ENCODE results near the gene TMEM87B. TPM values are rescaled to one million over a fixed set of nuclear protein-coding genes. Genes with fewer than 3 reads are reported as not detected.

Gene TMEM87B
- total RNA-seq, 1 experiment from 2014 or later = 14.8 TPM

DNA sequence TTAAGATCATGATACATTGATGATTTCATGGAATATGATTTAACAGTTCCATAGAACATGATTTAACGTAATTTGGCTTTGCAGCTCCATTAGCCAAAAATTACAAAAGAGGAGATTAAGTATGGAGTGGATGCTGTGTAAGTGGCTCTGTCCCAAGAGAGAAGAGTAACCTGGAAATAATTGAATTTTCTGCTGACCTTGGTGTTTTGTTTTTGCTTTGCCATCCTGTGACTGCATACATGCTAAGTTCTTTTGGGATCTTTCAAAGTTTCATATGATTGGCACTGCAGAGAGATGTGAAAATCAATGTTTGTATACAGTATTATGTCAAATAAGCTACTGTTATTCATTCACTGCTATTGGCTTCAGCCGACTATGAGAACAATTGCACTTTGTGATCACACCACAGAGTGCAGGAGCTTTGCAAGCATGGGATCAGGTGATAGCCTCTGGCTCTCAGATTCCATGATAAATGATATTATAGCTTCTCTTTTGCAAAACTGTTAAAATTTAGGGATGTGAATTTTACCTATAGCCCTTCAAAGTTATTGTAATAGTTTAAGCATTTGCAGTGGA lies 46.1 kb upstream of the TMEM87B start:
- no peak overlapping the region for H2AFZ ChIP-seq (ENCODE audit: low read depth, low read length, poor library complexity, severe bottlenecking)
- ChIA-PET POLR2A (no interaction called here), CTCF (no interaction called here), RAD21 (ENCODE audit: low non-redundant PET in 1 of 2, low total read pairs in 2 of 2, uncharacterized antibody in 2 of 2, unreplicated experiment in 2 of 2) (no interaction called here)
- intact Hi-C loops (cut with micrococcal nuclease) = no loop called here
- no peaks in the 10 kb centered on the region for H3K36me3 ChIP-seq (ENCODE audit: control insufficient read depth in 1 of 2, insufficient read depth in 2 of 2, low read length in 2 of 2)
- H3K79me2 ChIP-seq (ENCODE audit: insufficient read depth, low read length) = no peaks in the 10 kb centered on the region
- TF ChIP-seq EZH2phosphoT487 (IDR thresholded peaks at IDR 0.05; ENCODE audit: borderline replicate concordance) = no peak
- TF ChIP-seq ZFX (IDR thresholded peaks at IDR 0.05) = no peak
- DNase-seq (ENCODE audit: low read depth, low spot score) (no peak), ATAC-seq (no peak)
- no peaks in the 10 kb centered on the region for H3K4me1 ChIP-seq (ENCODE audit: control insufficient read depth in 1 of 2, insufficient read depth in 2 of 2, low read length in 2 of 2)
- no peaks in the 10 kb centered on the region for H3K9me3 ChIP-seq (ENCODE audit: control insufficient read depth in 1 of 2, insufficient read depth in 1 of 2, low read depth in 1 of 2, low read length in 2 of 2)
- no peaks in the 10 kb centered on the region for H4K20me1 ChIP-seq (ENCODE audit: insufficient read depth)
- no peak overlapping the region for H3K4me3 ChIP-seq (replicated peaks in 1 of 2; ENCODE audit: low read depth in 1 of 2, low read length in 2 of 2)
- no TSS peak for BruUV-seq (replicated peaks)
- H3K4me2 ChIP-seq (ENCODE audit: low read length) = no peak overlapping the region
- H3K27me3 ChIP-seq (ENCODE audit: insufficient read depth, low read length) = no peaks in the 10 kb centered on the region
- no peaks in the 10 kb centered on the region for H3K9me2 ChIP-seq (ENCODE audit: insufficient read depth)
- H3K9ac ChIP-seq (ENCODE audit: low read length) = no peak overlapping the region
- no peak overlapping the region for H3K27ac ChIP-seq (ENCODE audit: low read depth, low read length)

DNA sequence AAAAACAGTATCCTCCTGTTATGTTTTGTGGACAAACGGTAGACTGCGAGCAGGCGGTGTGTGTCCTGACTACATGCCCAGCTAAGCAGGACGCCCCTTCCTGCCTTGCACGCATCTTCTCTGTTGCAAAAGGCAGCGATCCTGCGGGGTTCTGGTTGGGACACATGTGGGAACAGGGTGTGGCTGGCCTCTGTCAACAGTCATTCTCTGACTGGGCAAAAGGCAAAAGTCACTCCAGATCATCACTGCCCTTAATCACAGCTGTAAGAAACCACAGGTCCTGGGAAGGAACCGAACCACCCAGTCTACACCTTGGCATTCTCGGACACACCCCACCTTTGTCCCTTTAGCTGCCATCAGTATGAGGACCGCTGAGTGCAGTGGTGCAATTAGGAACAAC lies 44.3 kb upstream of the TMEM87B start:
- Histone ChIP-seq H3K9me2 (ENCODE audit: insufficient read depth) (no peaks in the 10 kb centered on the region), H3K4me2 (ENCODE audit: low read length) (no peak overlapping the region), H3K79me2 (ENCODE audit: insufficient read depth, low read length) (no peaks in the 10 kb centered on the region), H2AFZ (ENCODE audit: low read depth, low read length, poor library complexity, severe bottlenecking) (no peak overlapping the region), H3K9ac (ENCODE audit: low read length) (no peak overlapping the region), H4K20me1 (ENCODE audit: insufficient read depth) (no peaks in the 10 kb centered on the region), H3K9me3 (ENCODE audit: control insufficient read depth in 1 of 2, insufficient read depth in 1 of 2, low read depth in 1 of 2, low read length in 2 of 2) (no peaks in the 10 kb centered on the region), H3K36me3 (ENCODE audit: control insufficient read depth in 1 of 2, insufficient read depth in 2 of 2, low read length in 2 of 2) (no peaks in the 10 kb centered on the region), H3K4me1 (ENCODE audit: control insufficient read depth in 1 of 2, insufficient read depth in 2 of 2, low read length in 2 of 2) (no peaks in the 10 kb centered on the region), H3K4me3 (replicated peaks in 1 of 2; ENCODE audit: low read depth in 1 of 2, low read length in 2 of 2) (no peak overlapping the region), H3K27ac (ENCODE audit: low read depth, low read length) (no peak overlapping the region), H3K27me3 (ENCODE audit: insufficient read depth, low read length) (no peaks in the 10 kb centered on the region)
- TF ChIP-seq, protein P1, sequence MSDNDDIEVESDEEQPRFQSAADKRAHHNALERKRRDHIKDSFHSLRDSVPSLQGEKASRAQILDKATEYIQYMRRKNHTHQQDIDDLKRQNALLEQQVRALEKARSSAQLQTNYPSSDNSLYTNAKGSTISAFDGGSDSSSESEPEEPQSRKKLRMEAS (IDR thresholded peaks at IDR 0.05) = no peak
- TF ChIP-seq YY1 (IDR thresholded peaks at IDR 0.05; ENCODE audit: extremely low read depth, insufficient replicate concordance, low read depth, low read length) = no peak
- no peak for TF ChIP-seq JUND (IDR thresholded peaks at IDR 0.05)
- TF ChIP-seq POLR2A (IDR thresholded peaks at IDR 0.05; ENCODE audit: borderline replicate concordance, extremely low read depth, insufficient read depth, insufficient read length) = no peak
- POLR2A ChIA-PET = no interaction called here
- intact Hi-C loops (cut with micrococcal nuclease) = no loop called here
- ATAC-seq (no peak), DNase-seq (ENCODE audit: low read depth, low spot score) (no peak)
- BruUV-seq (replicated peaks) = no TSS peak
- RAD21 ChIA-PET (ENCODE audit: low non-redundant PET in 1 of 2, low total read pairs in 2 of 2, uncharacterized antibody in 2 of 2, unreplicated experiment in 2 of 2) = no interaction called here
- CTCF ChIA-PET = no interaction called here

Data from HCT116 (cell line).